ENCODE data around the gene EFHC1. TPM values are rescaled to one million over a fixed set of nuclear protein-coding genes. Genes with fewer than 3 reads are reported as not detected.

The EFHC1 gene
- total RNA-seq, 1 experiment from 2014 or later, result 13.2 TPM

DNA sequence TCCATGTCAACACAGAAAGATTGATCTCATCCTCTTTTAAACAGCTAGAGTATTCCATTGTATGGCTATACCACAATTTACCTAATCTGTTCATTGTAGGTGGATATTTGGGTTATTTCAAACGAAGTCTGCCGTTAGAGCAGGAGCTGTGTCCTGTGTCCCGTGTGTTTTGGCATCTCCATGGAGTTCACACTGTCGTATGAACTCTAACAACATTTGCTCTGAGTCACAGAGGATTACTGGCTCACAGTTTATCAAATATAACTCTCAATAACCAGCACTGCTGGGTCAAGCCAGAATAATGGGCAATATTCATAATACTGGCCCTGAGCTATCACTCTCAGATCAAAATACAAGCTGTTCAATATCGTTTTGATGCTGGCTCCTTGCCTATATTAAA is 140.3 kb downstream of the EFHC1 start:
- Histone ChIP-seq H4K91ac (ENCODE audit: insufficient read length, low read depth, low read length) (no peak overlapping the region), H3K27me3 (ENCODE audit: insufficient read depth, low read length) (no peaks in the 10 kb centered on the region), H4K8ac (replicated peaks; ENCODE audit: insufficient read length, low read depth, low read length) (no peak overlapping the region), H3K4me2 (ENCODE audit: insufficient read depth, insufficient read length, low read length) (no peak overlapping the region), H2BK20ac (ENCODE audit: low read depth, low read length, poor library complexity, severe bottlenecking) (no peak overlapping the region), H3K4ac (ENCODE audit: low read depth, low read length) (no peak overlapping the region), H3K79me1 (ENCODE audit: insufficient read depth, low read depth, low read length, poor library complexity, severe bottlenecking) (no peaks in the 10 kb centered on the region), H3K27ac (ENCODE audit: insufficient read length, low read depth, low read length) (no peak overlapping the region), H4K5ac (ENCODE audit: insufficient read length, low read depth, low read length) (no peak overlapping the region), H3K9me3 (ENCODE audit: control insufficient read depth, low read depth, low read length) (no peaks in the 10 kb centered on the region), H2AK5ac (ENCODE audit: insufficient read length, low read length) (no peak overlapping the region), H2AFZ (ENCODE audit: low read length) (no peak overlapping the region), H2BK5ac (ENCODE audit: insufficient read length, low read length) (no peak overlapping the region), H3K79me2 (ENCODE audit: insufficient read depth, low read length) (peaks cover 2% of the 10 kb centered on the region; the same call in 1 of the 2 replicates), H3K18ac (ENCODE audit: insufficient read length, low read depth, low read length) (no peak overlapping the region), H3K14ac (ENCODE audit: insufficient read depth, low read length) (no peak overlapping the region), H2BK12ac (ENCODE audit: insufficient read length, low read depth, low read length) (no peak overlapping the region), H3T11ph (ENCODE audit: low read length) (no peak overlapping the region), H3K9ac (ENCODE audit: extremely low read depth, insufficient read length, low read length) (no peak overlapping the region), H3K56ac (ENCODE audit: insufficient read length, low read depth, low read length) (no peak overlapping the region), H2BK120ac (ENCODE audit: low read depth, low read length, poor library complexity, severe bottlenecking) (no peak overlapping the region), H4K20me1 (ENCODE audit: control insufficient read depth, insufficient read depth, insufficient read length) (no peaks in the 10 kb centered on the region), H2BK15ac (ENCODE audit: low read depth, low read length) (no peak overlapping the region), H3K23me2 (ENCODE audit: insufficient read length, low read depth, low read length, poor library complexity, severe bottlenecking) (no peaks in the 10 kb centered on the region), H3K23ac (ENCODE audit: insufficient read length, low read depth, low read length) (no peak overlapping the region), H3K4me1 (ENCODE audit: insufficient read depth, low read length) (peaks cover 4% of the 10 kb centered on the region; the same call in 1 of the 2 replicates)
- DNase-seq, result no peak
- Mint-ChIP-seq H3K27me3 (ENCODE audit: low read depth) (no peaks in the 10 kb centered on the region), H3K4me3 (no peak overlapping the region), H3K9me3 (no peaks in the 10 kb centered on the region), H3K36me3 (ENCODE audit: insufficient read depth in 1 of 3, low read depth in 3 of 3) (no peaks in the 10 kb centered on the region), H3K4me1 (peaks cover 39 to 44% of the 10 kb centered on the region in 2 experiments), H3K27ac (no peak overlapping the region)
- WGBS (ENCODE audit: extremely low coverage, insufficient read length, low lambda C conversion rate), result no CpG with 5 or more reads among the region's 5 CpGs
- TF ChIP-seq CTCF (conservative IDR thresholded peaks at IDR 0.05), result no peak

All from H9 (cell line).